ENCODE results near the gene C1S. TPM values are rescaled to one million over a fixed set of nuclear protein-coding genes. Genes with fewer than 3 reads are reported as not detected.
A peak's percentile ranks its signal among the peaks of the same experiment; 100 is the strongest.

Gene C1S
- total and polyA plus RNA-seq, 9 of the 15 experiments (the other 6 are each of a cell fraction or from before 2014, with no cell fraction given), result 0.08 to 0.84 (median 0.27) TPM

DNA sequence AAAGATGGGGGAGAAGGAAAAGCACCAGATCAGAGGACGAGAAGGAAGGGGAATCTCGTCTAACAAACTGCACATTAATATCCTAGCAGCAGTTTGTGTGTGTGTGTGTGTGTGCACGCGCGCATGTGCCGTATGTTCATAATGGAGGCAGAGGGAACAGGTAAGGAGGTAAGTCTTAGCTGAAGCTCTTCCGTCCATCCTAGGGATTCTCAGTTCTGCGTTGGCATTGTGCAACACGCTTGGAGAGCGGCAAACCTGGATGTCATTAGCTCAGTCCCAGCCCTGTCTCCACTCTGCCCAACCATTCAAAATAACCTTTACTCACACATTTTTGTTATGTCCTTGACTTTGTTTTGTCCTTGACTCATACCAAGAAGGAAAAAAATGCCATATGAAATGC is 33.4 kb downstream of the C1S start:
- DNase-seq (ENCODE audit: extremely low read depth in 1 of 4, low spot score in 3 of 4), result no peak
- H3K4me2 ChIP-seq (ENCODE audit: insufficient read depth, low read length), result no peak overlapping the region
- BruUV-seq (replicated peaks), result no TSS peak
- no peaks in the 10 kb centered on the region for H3K9me1 ChIP-seq (ENCODE audit: control insufficient read depth, insufficient read depth, low read length)
- H3K9me3 ChIP-seq (replicated peaks; ENCODE audit: control insufficient read depth, insufficient read depth, low read depth, low read length), result no peaks in the 10 kb centered on the region
- no peak overlapping the region for H3K27ac ChIP-seq (ENCODE audit: extremely low read depth, low read depth, low read length)
- 62% methylated on average over 10 of the region's 10 CpGs for WGBS (ENCODE audit: insufficient coverage, low coverage, missing lambda C conversion rate)
- TF ChIP-seq MEF2D (tag; conservative IDR thresholded peaks at IDR 0.05; ENCODE audit: low read depth) (no peak), TFAM (CRISPR knock-in tag; conservative IDR thresholded peaks at IDR 0.05) (no peak), CEBPB (tag; IDR thresholded peaks at IDR 0.05) (0 out of 2 replicates have a peak, but pooled peaks have one; percentile 11)
- ATAC-seq, result no peak
- 0 out of 3 replicates have a peak, but pooled peaks cover 4% of the 10 kb centered on the region for H3K36me3 ChIP-seq (ENCODE audit: control insufficient read depth, insufficient read depth, low read length)
- H3K27me3 ChIP-seq (ENCODE audit: control insufficient read depth in 2 of 2, insufficient read depth in 2 of 2, low read length in 2 of 2), result no peaks in the 10 kb centered on the region; a peak in 1 of 5 replicates
- no peaks in the 10 kb centered on the region for H3K79me2 ChIP-seq (ENCODE audit: control insufficient read depth, insufficient read depth, low read length)
- H4K20me1 ChIP-seq (replicated peaks; ENCODE audit: control insufficient read depth, insufficient read depth, low read length), result no peaks in the 10 kb centered on the region
- intact Hi-C loops (cut with micrococcal nuclease) (loop anchor here (2.0 kb wide), 2 partner anchors 15 to 33 kb away; partner anchors contain the start of genes C1RL and C1S), in situ Hi-C loops (cut with MboI) (no loop called here)
- no peak overlapping the region for H3K4me3 ChIP-seq
- no peak overlapping the region for H3K9ac ChIP-seq (ENCODE audit: insufficient read depth in 1 of 2, low read depth in 2 of 2, low read length in 2 of 2)
- peak; percentile 67 for FAIRE-seq
- peaks cover 6 to 24% of the 10 kb centered on the region in 2 experiments; a peak in 3 of 5 replicates for H3K4me1 ChIP-seq (replicated peaks in 1 of 2; ENCODE audit: control insufficient read depth in 2 of 2, insufficient read depth in 2 of 2, low read length in 2 of 2)
- CTCF ChIA-PET (ENCODE audit: low intra/inter-chr PET ratio), result no interaction called here
- H2AFZ ChIP-seq (ENCODE audit: low read depth, low read length), result no peak overlapping the region
- POLR2A ChIA-PET, result interaction anchor here (0.6 to 2.1 kb wide), 4 partner anchors 9 to 149 kb away, joined by 3 to 8 read pairs (median 5); no protein-coding TSS in a partner anchor

DNA sequence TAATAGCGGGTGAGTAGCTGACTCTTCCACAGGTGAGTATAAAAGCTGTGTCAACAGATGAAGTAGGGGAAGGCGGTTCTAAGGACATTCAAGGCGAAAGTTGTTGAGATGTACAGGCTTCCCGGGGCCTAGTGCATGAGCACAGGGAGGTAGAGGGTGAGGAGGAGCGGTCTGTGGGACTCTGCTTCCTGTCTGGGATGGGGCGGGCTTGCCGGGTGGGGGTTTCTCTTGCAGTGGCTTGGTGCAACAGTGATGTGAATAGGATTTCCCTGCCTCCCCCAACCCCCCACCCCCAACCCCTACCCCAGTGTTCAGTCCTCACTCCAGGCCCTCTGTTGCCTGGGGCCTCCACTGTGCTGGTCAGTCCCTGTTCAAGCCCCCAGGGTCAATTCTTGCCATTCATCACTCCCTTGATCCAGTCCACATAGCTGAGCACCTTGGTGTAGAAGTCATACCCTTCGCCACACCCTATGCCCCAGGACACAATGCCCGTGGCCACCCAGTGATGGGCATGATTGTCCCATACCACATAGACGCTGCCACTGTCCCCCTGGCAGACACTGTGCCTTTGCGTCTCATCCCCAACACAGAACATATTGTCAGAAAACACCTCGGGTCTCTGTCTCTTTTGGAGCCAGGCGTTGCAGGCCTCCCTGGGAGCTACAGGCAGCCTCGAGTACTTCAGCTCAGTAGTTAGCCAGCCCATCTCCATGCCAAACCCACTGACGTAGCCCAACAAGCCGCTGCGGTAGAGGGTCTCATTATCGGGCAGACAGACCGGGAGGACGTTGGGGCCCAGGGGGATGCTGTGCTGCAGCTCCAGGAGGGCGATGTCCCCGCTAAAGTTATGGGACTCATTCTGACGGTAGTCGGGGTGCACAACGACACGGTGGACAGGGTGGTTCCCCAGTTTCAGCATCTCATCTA is 35.8 kb downstream of the C1S start:
- WGBS (ENCODE audit: insufficient coverage, low coverage, missing lambda C conversion rate), result 78% methylated on average over 21 of the region's 26 CpGs
- Histone ChIP-seq H3K36me3 (ENCODE audit: control insufficient read depth, insufficient read depth, low read length) (peaks cover 10% of the 10 kb centered on the region; the same call in 1 of the 3 replicates), H3K4me3 (no peak overlapping the region), H3K9me1 (ENCODE audit: control insufficient read depth, insufficient read depth, low read length) (no peaks in the 10 kb centered on the region), H3K79me2 (ENCODE audit: control insufficient read depth, insufficient read depth, low read length) (no peaks in the 10 kb centered on the region), H3K4me2 (ENCODE audit: insufficient read depth, low read length) (no peak overlapping the region), H2AFZ (ENCODE audit: low read depth, low read length) (no peak overlapping the region), H3K4me1 (replicated peaks in 1 of 2; ENCODE audit: control insufficient read depth in 2 of 2, insufficient read depth in 2 of 2, low read length in 2 of 2) (peaks cover 6 to 22% of the 10 kb centered on the region in 2 experiments; a peak in 3 of 5 replicates), H3K27ac (ENCODE audit: extremely low read depth, low read depth, low read length) (no peak overlapping the region), H3K9me3 (replicated peaks; ENCODE audit: control insufficient read depth, insufficient read depth, low read depth, low read length) (no peaks in the 10 kb centered on the region), H3K9ac (ENCODE audit: insufficient read depth in 1 of 2, low read depth in 2 of 2, low read length in 2 of 2) (no peak overlapping the region), H3K27me3 (ENCODE audit: control insufficient read depth in 2 of 2, insufficient read depth in 2 of 2, low read length in 2 of 2) (no peaks in the 10 kb centered on the region), H4K20me1 (replicated peaks; ENCODE audit: control insufficient read depth, insufficient read depth, low read length) (no peaks in the 10 kb centered on the region)
- in situ Hi-C loops (cut with MboI) (no loop called here), intact Hi-C loops (cut with micrococcal nuclease) (no loop called here)
- POLR2A ChIA-PET, result interaction anchor here (0.7 to 1.1 kb wide), 4 partner anchors 11 to 834 kb away, joined by 3 to 5 read pairs (median 4); no protein-coding TSS in a partner anchor
- no peak for FAIRE-seq
- CTCF ChIA-PET (ENCODE audit: low intra/inter-chr PET ratio), result no interaction called here
- no TSS peak for BruUV-seq (replicated peaks)
- TF ChIP-seq POLR3G (IDR thresholded peaks at IDR 0.05; ENCODE audit: extremely low read depth, insufficient read length, insufficient replicate concordance) (no peak), POLR2G (IDR thresholded peaks at IDR 0.05; ENCODE audit: low read depth, low read length) (peak; percentile 57)
- peak; percentile 24 for ATAC-seq
- no peak for DNase-seq (ENCODE audit: extremely low read depth in 1 of 4, low spot score in 3 of 4)

Data from K562 (cell line).